ENCODE results near the gene COX19. TPM values are rescaled to one million over a fixed set of nuclear protein-coding genes. Genes with fewer than 3 reads are reported as not detected.

The COX19 gene
- total and polyA plus RNA-seq, 2 of the 13 experiments (the other 11 are each of a cell fraction or from before 2014, with no cell fraction given), result 11.5 to 21.7 TPM

- TF ChIP-seq TFE3 (CRISPR knock-in tag; IDR thresholded peaks at IDR 0.05) (no peak), HNRNPLL (IDR thresholded peaks at IDR 0.05; ENCODE audit: low read depth, low read length, poor library complexity, severe bottlenecking) (peak; percentile 10)
Measured at GRCh38 chr7:945556-946255, 29.6 kb downstream of the COX19 start (continued).

- H4K20me1 ChIP-seq (ENCODE audit: insufficient read depth, low read length), result no peaks in the 10 kb centered on the region
- H3K27ac ChIP-seq (ENCODE audit: extremely low read length, insufficient read depth, low read length), result no peak overlapping the region
- CTCF ChIA-PET (ENCODE audit: low intra/inter-chr PET ratio, low total read pairs), result no interaction called here
- ATAC-seq, result peak; percentile 37
- H3K4me2 ChIP-seq (ENCODE audit: low read depth, low read length), result peak overlapping the region; percentile 76; the same call in 1 of the 2 replicates
- 0 out of 2 replicates have a peak, but pooled peaks have one; percentile 23 for TF ChIP-seq NRL (CRISPR knock-in tag; IDR thresholded peaks at IDR 0.05; ENCODE audit: borderline replicate concordance)
- no peak for TF ChIP-seq ZNF547 (CRISPR knock-in tag; IDR thresholded peaks at IDR 0.05)
- in situ Hi-C loops (cut with HindIII; ENCODE audit: extremely low pct_ligation_motif_present, low pct_unique_long_range_greater_than_20kb), result no loop called here
- BruUV-seq (replicated peaks), result no TSS peak
- no peak for FAIRE-seq
- 92% methylated on average over 5 of the region's 13 CpGs for WGBS (ENCODE audit: low lambda C conversion rate)
- H3K9ac ChIP-seq (ENCODE audit: insufficient read depth, low read depth, low read length), result no peak overlapping the region
- no peaks in the 10 kb centered on the region for H3K79me2 ChIP-seq (ENCODE audit: insufficient read depth, low read length)
- H3K27me3 ChIP-seq (ENCODE audit: control insufficient read depth in 1 of 2, insufficient read depth in 2 of 2, low read length in 2 of 2), result no peaks in the 10 kb centered on the region
- intact Hi-C loops (cut with micrococcal nuclease; ENCODE audit: unreplicated experiment), result no loop called here
- POLR2A ChIA-PET, result no interaction called here
- no peak overlapping the region for H2AFZ ChIP-seq (ENCODE audit: low read length)
- H3K4me3 ChIP-seq (replicated peaks in 1 of 3; ENCODE audit: insufficient read depth in 1 of 3, low read depth in 2 of 3, low read length in 3 of 3), result no peak overlapping the region
- no peaks in the 10 kb centered on the region for H3K9me3 ChIP-seq (ENCODE audit: low read length)
- H3K36me3 ChIP-seq (replicated peaks in 1 of 2; ENCODE audit: control insufficient read depth in 1 of 2, insufficient read depth in 2 of 2, low read length in 2 of 2), result no peaks in the 10 kb centered on the region; a peak in 1 of 5 replicates
- no peak for DNase-seq (ENCODE audit: low spot score)
- peaks cover 31% of the 10 kb centered on the region for H3K4me1 ChIP-seq (ENCODE audit: insufficient read depth, low read length)
Measured at GRCh38 chr7:945147-945555, 30.2 kb downstream of the COX19 start.
